ENCODE data around the gene RYR1. TPM values are rescaled to one million over a fixed set of nuclear protein-coding genes. Genes with fewer than 3 reads are reported as not detected.

Gene RYR1
- total RNA-seq, 1 experiment from 2014 or later, result 4.1 TPM

DNA sequence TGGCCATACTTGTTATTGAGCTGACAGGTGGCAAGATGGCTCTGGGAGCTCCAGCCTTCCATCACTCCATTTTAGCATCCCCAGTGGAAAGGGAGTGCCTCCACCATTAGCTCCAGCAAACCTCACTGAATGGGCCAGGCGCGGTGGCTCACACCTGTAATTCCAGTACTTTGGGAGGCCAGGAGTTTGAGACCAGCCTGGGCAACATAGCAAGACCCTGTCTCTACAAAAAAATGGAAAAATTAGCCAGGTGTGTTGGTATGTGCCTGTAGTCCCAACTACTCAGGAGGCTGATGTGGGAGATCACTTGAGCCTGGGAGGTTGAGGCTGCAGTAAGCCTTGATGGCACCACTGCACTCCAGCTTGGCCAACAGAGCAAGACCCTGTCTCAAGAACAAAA, 98.0 kb downstream of the RYR1 start:
- CTCF ChIA-PET, result interaction anchor here (1.4 kb wide), 1 partner anchor 12 kb away, joined by 3 read pairs; no protein-coding TSS in a partner anchor
- no TSS peak for BruUV-seq (replicated peaks)
- no peak for TF ChIP-seq EGR1 (IDR thresholded peaks at IDR 0.05; ENCODE audit: low read depth)
- TF ChIP-seq, protein P1, sequence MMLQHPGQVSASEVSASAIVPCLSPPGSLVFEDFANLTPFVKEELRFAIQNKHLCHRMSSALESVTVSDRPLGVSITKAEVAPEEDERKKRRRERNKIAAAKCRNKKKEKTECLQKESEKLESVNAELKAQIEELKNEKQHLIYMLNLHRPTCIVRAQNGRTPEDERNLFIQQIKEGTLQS (IDR thresholded peaks at IDR 0.05), result no peak
- no peak for TF ChIP-seq POLR2A (IDR thresholded peaks at IDR 0.05; ENCODE audit: borderline replicate concordance, extremely low read depth, insufficient read depth, insufficient read length)
- TF ChIP-seq JUND (IDR thresholded peaks at IDR 0.05), result no peak
- TF ChIP-seq POLR2AphosphoS5 (IDR thresholded peaks at IDR 0.05; ENCODE audit: low read depth, low read length), result no peak
- TF ChIP-seq SRF (IDR thresholded peaks at IDR 0.05; ENCODE audit: low read depth), result no peak
- TF ChIP-seq ELF1 (IDR thresholded peaks at IDR 0.05; ENCODE audit: borderline replicate concordance, low read depth), result no peak
- TF ChIP-seq FOSL1 (IDR thresholded peaks at IDR 0.05; ENCODE audit: low read depth), result no peak
- TF ChIP-seq RAD21 (IDR thresholded peaks at IDR 0.05; ENCODE audit: low read depth), result no peak
- TF ChIP-seq YY1 (IDR thresholded peaks at IDR 0.05; ENCODE audit: extremely low read depth, insufficient replicate concordance, low read depth, low read length), result no peak
- no peak for TF ChIP-seq CEBPB (IDR thresholded peaks at IDR 0.05; ENCODE audit: low read depth)
- TF ChIP-seq SIN3A (IDR thresholded peaks at IDR 0.05; ENCODE audit: low read depth), result no peak
- TF ChIP-seq CBX3 (IDR thresholded peaks at IDR 0.05; ENCODE audit: low read depth), result no peak
- Histone ChIP-seq H3K9me3 (ENCODE audit: control insufficient read depth in 1 of 2, insufficient read depth in 1 of 2, low read depth in 1 of 2, low read length in 2 of 2) (peaks cover 13 to 18% of the 10 kb centered on the region in 2 experiments; a peak in 3 of 4 replicates), H4K20me1 (ENCODE audit: insufficient read depth) (no peaks in the 10 kb centered on the region), H3K79me2 (ENCODE audit: insufficient read depth, low read length) (no peaks in the 10 kb centered on the region), H3K4me3 (replicated peaks in 1 of 2; ENCODE audit: low read depth in 1 of 2, low read length in 2 of 2) (no peak overlapping the region), H3K27me3 (ENCODE audit: insufficient read depth, low read length) (no peaks in the 10 kb centered on the region), H3K4me2 (ENCODE audit: low read length) (no peak overlapping the region), H3K9ac (ENCODE audit: low read length) (no peak overlapping the region), H3K4me1 (ENCODE audit: control insufficient read depth in 1 of 2, insufficient read depth in 2 of 2, low read length in 2 of 2) (no peaks in the 10 kb centered on the region), H3K9me2 (ENCODE audit: insufficient read depth) (no peaks in the 10 kb centered on the region), H2AFZ (ENCODE audit: low read depth, low read length, poor library complexity, severe bottlenecking) (no peak overlapping the region), H3K36me3 (ENCODE audit: control insufficient read depth in 1 of 2, insufficient read depth in 2 of 2, low read length in 2 of 2) (no peaks in the 10 kb centered on the region), H3K27ac (ENCODE audit: low read depth, low read length) (no peak overlapping the region)
- POLR2A ChIA-PET, result no interaction called here
- DNase-seq (ENCODE audit: low read depth, low spot score), result no peak
- RAD21 ChIA-PET (ENCODE audit: low non-redundant PET in 1 of 2, low total read pairs in 2 of 2, uncharacterized antibody in 2 of 2, unreplicated experiment in 2 of 2), result no interaction called here
- no peak for ATAC-seq
- intact Hi-C loops (cut with micrococcal nuclease), result no loop called here

DNA sequence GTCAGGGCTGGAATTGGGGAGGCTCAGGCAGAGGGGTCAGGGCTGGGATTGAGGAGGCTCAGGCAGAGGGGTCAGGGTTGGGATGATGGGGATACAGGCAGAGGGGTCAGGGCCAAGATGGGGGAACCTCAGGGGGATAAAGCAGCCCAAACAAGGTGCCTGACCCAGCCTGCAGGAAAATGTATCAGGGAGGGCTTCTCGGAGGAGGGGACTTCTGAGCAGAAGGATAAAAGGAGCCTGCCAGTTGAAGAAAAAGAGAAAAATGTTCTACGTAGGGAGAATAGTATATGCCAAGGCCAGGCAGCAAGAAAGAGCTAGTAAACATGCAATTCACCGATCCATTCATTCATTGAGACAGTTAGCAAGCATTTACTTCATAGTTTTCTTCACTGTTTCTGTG, 99.4 kb downstream of the RYR1 start:
- Histone ChIP-seq H3K79me2 (ENCODE audit: insufficient read depth, low read length) (no peaks in the 10 kb centered on the region), H3K9ac (ENCODE audit: low read length) (no peak overlapping the region), H3K4me3 (replicated peaks in 1 of 2; ENCODE audit: low read depth in 1 of 2, low read length in 2 of 2) (no peak overlapping the region), H3K27ac (ENCODE audit: low read depth, low read length) (no peak overlapping the region), H3K27me3 (ENCODE audit: insufficient read depth, low read length) (no peaks in the 10 kb centered on the region), H3K9me3 (ENCODE audit: control insufficient read depth in 1 of 2, insufficient read depth in 1 of 2, low read depth in 1 of 2, low read length in 2 of 2) (peaks cover 13 to 18% of the 10 kb centered on the region in 2 experiments; a peak in 3 of 4 replicates), H3K4me1 (ENCODE audit: control insufficient read depth in 1 of 2, insufficient read depth in 2 of 2, low read length in 2 of 2) (no peaks in the 10 kb centered on the region), H3K9me2 (ENCODE audit: insufficient read depth) (no peaks in the 10 kb centered on the region), H2AFZ (ENCODE audit: low read depth, low read length, poor library complexity, severe bottlenecking) (no peak overlapping the region), H4K20me1 (ENCODE audit: insufficient read depth) (no peaks in the 10 kb centered on the region), H3K36me3 (ENCODE audit: control insufficient read depth in 1 of 2, insufficient read depth in 2 of 2, low read length in 2 of 2) (no peaks in the 10 kb centered on the region), H3K4me2 (ENCODE audit: low read length) (no peak overlapping the region)
- ChIA-PET POLR2A (no interaction called here), RAD21 (ENCODE audit: low non-redundant PET in 1 of 2, low total read pairs in 2 of 2, uncharacterized antibody in 2 of 2, unreplicated experiment in 2 of 2) (no interaction called here), CTCF (interaction anchor here (1.4 kb wide), 1 partner anchor 11 kb away, joined by 8 read pairs; no protein-coding TSS in a partner anchor)
- BruUV-seq (replicated peaks), result no TSS peak
- ATAC-seq (no peak), DNase-seq (ENCODE audit: low read depth, low spot score) (no peak)
- intact Hi-C loops (cut with micrococcal nuclease), result no loop called here
- TF ChIP-seq, protein P2, sequence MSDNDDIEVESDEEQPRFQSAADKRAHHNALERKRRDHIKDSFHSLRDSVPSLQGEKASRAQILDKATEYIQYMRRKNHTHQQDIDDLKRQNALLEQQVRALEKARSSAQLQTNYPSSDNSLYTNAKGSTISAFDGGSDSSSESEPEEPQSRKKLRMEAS (IDR thresholded peaks at IDR 0.05), result no peak
- TF ChIP-seq POLR2AphosphoS5 (IDR thresholded peaks at IDR 0.05; ENCODE audit: low read depth, low read length) (no peak), SP1 (IDR thresholded peaks at IDR 0.05; ENCODE audit: low read depth) (no peak)

Data from HCT116 (cell line).